Panc1 (cell line): Measurements from ENCODE around the gene RELL1. TPM values are rescaled to one million over a fixed set of nuclear protein-coding genes. Genes with fewer than 3 reads are reported as not detected.
A peak's percentile ranks its signal among the peaks of the same experiment; 100 is the strongest.

ENCODE experiments used
- ATAC-seq: fragments of 200-7000 bp; cut with Tn5 transposase; 2 replicates; pipeline ENCODE4 v1.9.1; 2020; ENCODE audit warnings: mild to moderate bottlenecking, moderate library complexity
- BruUV-seq: library from RNA; stranded (reverse); fragments of 400-500 nt; replicated peaks from 2 replicates; lab custom pipeline; 2021; lab: Mats Ljungman, UMichigan
- CTCF ChIA-PET: fragments of 300-600 bp; sonication (Branson Sonifier 250); formaldehyde crosslinking; loops from one replicate; lab custom pipeline; 2022; ENCODE audit warnings: antibody characterized with exemption; lab: Charles Lee
- POLR2A ChIA-PET: fragments of 300-600 bp; sonication (Branson Sonifier 250); formaldehyde crosslinking; loops from one replicate; lab custom pipeline; 2022; ENCODE audit warnings: antibody characterized with exemption; lab: Charles Lee
- DNase-seq: peaks from one replicate; pipeline ENCODE4 v3.0.0-alpha.2; 2010; ENCODE audit warnings: low read depth, low spot score
- H3K27ac ChIP-seq: 2 replicates; pipeline ENCODE4 v1.5.1; 2011; ENCODE audit warnings: mild to moderate bottlenecking, low read length, inconsistent platforms
- H3K27me3 ChIP-seq: fragments of 200-500 bp; sonication (Bioruptor generic); 2 replicates; pipeline ENCODE4 v1.6.0; 2014; ENCODE audit warnings: low read length, inconsistent platforms; ENCODE audit not compliant: control insufficient read depth, insufficient read depth
- H3K36me3 ChIP-seq: fragments of 200-500 bp; sonication (Bioruptor generic); 2 replicates; pipeline ENCODE4 v1.5.1; 2014; ENCODE audit warnings: inconsistent platforms, mild to moderate bottlenecking, low read length, moderate library complexity; ENCODE audit not compliant: control insufficient read depth, insufficient read depth
- H3K4me1 ChIP-seq: 2 replicates; pipeline ENCODE4 v1.5.1; 2011; ENCODE audit warnings: inconsistent platforms, mild to moderate bottlenecking, low read length, moderate library complexity; ENCODE audit not compliant: control insufficient read depth, insufficient read depth
- H3K4me3 ChIP-seq, 2 experiments: 2 replicates each; pipeline ENCODE4 v1.5.1; 2011 to 2012; ENCODE audit warnings: low read depth in 2 of 2, low read length in 2 of 2, mild to moderate bottlenecking in 2 of 2, inconsistent platforms in 1 of 2, moderate library complexity in 1 of 2
- H3K9me3 ChIP-seq: fragments of 200-500 bp; sonication (Bioruptor generic); 2 replicates; pipeline ENCODE4 v1.5.1; 2014; ENCODE audit warnings: low read depth, mild to moderate bottlenecking, inconsistent platforms, low read length, moderate library complexity; ENCODE audit not compliant: control insufficient read depth, insufficient read depth
- POLR2AphosphoS5 ChIP-seq: IDR thresholded peaks from 2 replicates; pipeline ENCODE4 v1.6.1; 2012; ENCODE audit warnings: mild to moderate bottlenecking, low read depth, low read length, moderate library complexity
- SIN3A ChIP-seq: IDR thresholded peaks from 2 replicates; pipeline ENCODE4 v1.6.1; 2012; ENCODE audit warnings: low read depth, mild to moderate bottlenecking, low read length, moderate library complexity, borderline replicate concordance; ENCODE audit not compliant: insufficient read depth
- TCF7L2 ChIP-seq: IDR thresholded peaks from 2 replicates; pipeline ENCODE4 v1.6.1; 2011; ENCODE audit warnings: mild to moderate bottlenecking, low read depth, low read length, inconsistent platforms
- in situ Hi-C: cut with HindIII; loops from 2 replicates; pipeline ENCODE4 v1.10.0; 2016; ENCODE audit warnings: low sequenced_read_pairs, low pct_unique_long_range_greater_than_20kb
- intact Hi-C: fragments of 100-400 bp; cut with micrococcal nuclease; formaldehyde crosslinking; loops from one replicate; pipeline ENCODE4 v1.10.0; 2022; ENCODE audit not compliant: unreplicated experiment
- total RNA-seq: library from RNA; stranded (reverse); gene quantifications from one replicate; pipeline ENCODE4 v1.2.1, GENCODE V29; 2021; ENCODE audit not compliant: unreplicated experiment
- TF ChIP-seq, protein P1 (sequence below): fragments of 450-650 bp; IDR thresholded peaks from 2 replicates; pipeline ENCODE4 v1.5.1; 2017; ENCODE audit warnings: mild to moderate bottlenecking
- TF ChIP-seq, protein P2 (sequence below), 2 experiments: IDR thresholded peaks; 2 replicates each; pipeline ENCODE4 v1.6.1; 2011 to 2012; ENCODE audit warnings: low read depth in 2 of 2, control low read depth in 1 of 2, low read length in 1 of 2, mild to moderate bottlenecking in 1 of 2, moderate library complexity in 1 of 2; ENCODE audit not compliant: insufficient read depth in 1 of 2

RELL1 gene
- total RNA-seq, 1 experiment from 2014 or later, result 29.1 TPM

DNA sequence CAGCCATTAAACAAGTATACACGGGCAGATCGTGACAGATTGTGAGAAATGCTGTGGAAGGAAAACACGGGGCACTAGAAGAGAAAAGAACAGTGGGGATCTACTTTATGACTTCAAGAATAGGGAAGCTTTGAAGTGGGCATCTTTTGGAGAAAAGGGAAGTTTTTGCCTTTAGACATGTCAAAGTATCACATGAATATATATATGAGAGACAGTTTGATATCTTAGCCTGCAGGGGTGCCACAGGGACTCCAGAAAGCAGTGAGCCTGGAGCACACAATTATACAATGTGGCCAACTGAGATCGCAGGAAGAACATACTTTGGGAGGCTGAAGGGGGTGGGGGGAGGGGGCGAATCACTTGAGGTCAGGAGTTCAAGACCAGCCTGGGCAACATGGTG, 35.7 kb downstream of the RELL1 start:
- no peak for DNase-seq
- TF ChIP-seq POLR2AphosphoS5 (no peak), SIN3A (no peak), TCF7L2 (no peak)
- TF ChIP-seq, protein P1, sequence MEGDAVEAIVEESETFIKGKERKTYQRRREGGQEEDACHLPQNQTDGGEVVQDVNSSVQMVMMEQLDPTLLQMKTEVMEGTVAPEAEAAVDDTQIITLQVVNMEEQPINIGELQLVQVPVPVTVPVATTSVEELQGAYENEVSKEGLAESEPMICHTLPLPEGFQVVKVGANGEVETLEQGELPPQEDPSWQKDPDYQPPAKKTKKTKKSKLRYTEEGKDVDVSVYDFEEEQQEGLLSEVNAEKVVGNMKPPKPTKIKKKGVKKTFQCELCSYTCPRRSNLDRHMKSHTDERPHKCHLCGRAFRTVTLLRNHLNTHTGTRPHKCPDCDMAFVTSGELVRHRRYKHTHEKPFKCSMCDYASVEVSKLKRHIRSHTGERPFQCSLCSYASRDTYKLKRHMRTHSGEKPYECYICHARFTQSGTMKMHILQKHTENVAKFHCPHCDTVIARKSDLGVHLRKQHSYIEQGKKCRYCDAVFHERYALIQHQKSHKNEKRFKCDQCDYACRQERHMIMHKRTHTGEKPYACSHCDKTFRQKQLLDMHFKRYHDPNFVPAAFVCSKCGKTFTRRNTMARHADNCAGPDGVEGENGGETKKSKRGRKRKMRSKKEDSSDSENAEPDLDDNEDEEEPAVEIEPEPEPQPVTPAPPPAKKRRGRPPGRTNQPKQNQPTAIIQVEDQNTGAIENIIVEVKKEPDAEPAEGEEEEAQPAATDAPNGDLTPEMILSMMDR, result no peak
- TF ChIP-seq, protein P2, sequence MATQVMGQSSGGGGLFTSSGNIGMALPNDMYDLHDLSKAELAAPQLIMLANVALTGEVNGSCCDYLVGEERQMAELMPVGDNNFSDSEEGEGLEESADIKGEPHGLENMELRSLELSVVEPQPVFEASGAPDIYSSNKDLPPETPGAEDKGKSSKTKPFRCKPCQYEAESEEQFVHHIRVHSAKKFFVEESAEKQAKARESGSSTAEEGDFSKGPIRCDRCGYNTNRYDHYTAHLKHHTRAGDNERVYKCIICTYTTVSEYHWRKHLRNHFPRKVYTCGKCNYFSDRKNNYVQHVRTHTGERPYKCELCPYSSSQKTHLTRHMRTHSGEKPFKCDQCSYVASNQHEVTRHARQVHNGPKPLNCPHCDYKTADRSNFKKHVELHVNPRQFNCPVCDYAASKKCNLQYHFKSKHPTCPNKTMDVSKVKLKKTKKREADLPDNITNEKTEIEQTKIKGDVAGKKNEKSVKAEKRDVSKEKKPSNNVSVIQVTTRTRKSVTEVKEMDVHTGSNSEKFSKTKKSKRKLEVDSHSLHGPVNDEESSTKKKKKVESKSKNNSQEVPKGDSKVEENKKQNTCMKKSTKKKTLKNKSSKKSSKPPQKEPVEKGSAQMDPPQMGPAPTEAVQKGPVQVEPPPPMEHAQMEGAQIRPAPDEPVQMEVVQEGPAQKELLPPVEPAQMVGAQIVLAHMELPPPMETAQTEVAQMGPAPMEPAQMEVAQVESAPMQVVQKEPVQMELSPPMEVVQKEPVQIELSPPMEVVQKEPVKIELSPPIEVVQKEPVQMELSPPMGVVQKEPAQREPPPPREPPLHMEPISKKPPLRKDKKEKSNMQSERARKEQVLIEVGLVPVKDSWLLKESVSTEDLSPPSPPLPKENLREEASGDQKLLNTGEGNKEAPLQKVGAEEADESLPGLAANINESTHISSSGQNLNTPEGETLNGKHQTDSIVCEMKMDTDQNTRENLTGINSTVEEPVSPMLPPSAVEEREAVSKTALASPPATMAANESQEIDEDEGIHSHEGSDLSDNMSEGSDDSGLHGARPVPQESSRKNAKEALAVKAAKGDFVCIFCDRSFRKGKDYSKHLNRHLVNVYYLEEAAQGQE (IDR thresholded peaks at IDR 0.05; ENCODE audit: insufficient read depth in 1 of 2, low read depth in 2 of 2, low read length in 1 of 2), result no peak
- CTCF ChIA-PET, result no interaction called here
- intact Hi-C loops, result no loop called here
- no peak for ATAC-seq
- Histone ChIP-seq H3K4me1 (peaks cover 35% of the 10 kb centered on the region), H3K27me3 (no peaks in the 10 kb centered on the region), H3K27ac (peak overlapping the region; percentile 29; the same call in 1 of the 2 replicates), H3K36me3 (no peaks in the 10 kb centered on the region), H3K9me3 (no peaks in the 10 kb centered on the region), H3K4me3 (no peak overlapping the region)
- POLR2A ChIA-PET, result no interaction called here
- in situ Hi-C loops, result no loop called here
- no TSS peak for BruUV-seq

DNA sequence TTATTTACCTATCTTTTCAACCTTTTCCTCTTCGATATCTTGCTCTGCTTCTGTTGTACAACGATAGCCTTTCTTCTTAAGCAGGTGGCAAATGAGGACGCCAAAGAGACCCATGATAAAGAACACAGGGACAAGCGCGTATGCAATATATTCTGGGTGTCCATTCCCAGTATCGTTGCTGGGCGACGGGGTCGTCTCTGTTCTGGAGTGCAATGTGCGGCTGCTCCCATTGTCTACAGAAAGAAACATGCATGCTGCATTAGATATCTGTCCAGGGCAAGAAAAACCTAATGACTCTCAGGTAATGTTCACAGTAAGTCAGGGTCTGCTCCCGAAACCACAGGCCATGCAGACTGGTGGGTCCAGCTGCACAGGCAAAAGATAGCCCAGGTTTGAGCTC, 36.9 kb downstream of the RELL1 start:
- in situ Hi-C loops, result no loop called here
- CTCF ChIA-PET, result no interaction called here
- intact Hi-C loops, result no loop called here

More for the DNA sequence above, 36.9 kb downstream of the RELL1 start:
- Histone ChIP-seq H3K4me1 (peaks cover 35% of the 10 kb centered on the region), H3K27ac (no peak overlapping the region), H3K9me3 (no peaks in the 10 kb centered on the region), H3K36me3 (no peaks in the 10 kb centered on the region), H3K27me3 (no peaks in the 10 kb centered on the region), H3K4me3 (no peak overlapping the region)
- no TSS peak for BruUV-seq
- ATAC-seq (no peak), DNase-seq (no peak)
- TF ChIP-seq, protein P2 (IDR thresholded peaks at IDR 0.05; ENCODE audit: insufficient read depth in 1 of 2, low read depth in 2 of 2, low read length in 1 of 2), result no peak
- TF ChIP-seq SIN3A, result no peak
- TF ChIP-seq, protein P1, result no peak
- TF ChIP-seq TCF7L2, result no peak
- TF ChIP-seq POLR2AphosphoS5, result no peak
- POLR2A ChIA-PET, result no interaction called here
